ENCODE data around the gene NEUROG2.

The NEUROG2 gene

GRCh38 chr4:112521123-112522023 is 5.4 kb upstream of the NEUROG2 start:
- CTCF ChIA-PET = interaction anchor here (1.4 to 5.2 kb wide), 5 partner anchors 10 to 199 kb away, joined by 3 to 37 read pairs (median 18); no protein-coding TSS in a partner anchor
- POLR2A ChIA-PET = no interaction called here
- no peak for TF ChIP-seq CTCF (IDR thresholded peaks at IDR 0.05; ENCODE audit: insufficient read depth, low read length, missing control alignments)
- no peak overlapping the region for H3K4me3 ChIP-seq (ENCODE audit: low read depth, low read length)
- no peak for DNase-seq (ENCODE audit: low read depth, low spot score)

GRCh38 chr4:112520598-112521122 is 4.7 kb upstream of the NEUROG2 start:
- no peak for TF ChIP-seq CTCF (IDR thresholded peaks at IDR 0.05; ENCODE audit: insufficient read depth, low read length, missing control alignments)
- POLR2A ChIA-PET = no interaction called here
- CTCF ChIA-PET = interaction anchor here (1.1 to 5.2 kb wide), 3 partner anchors 25 to 198 kb away, joined by 3 to 37 read pairs (median 6); no protein-coding TSS in a partner anchor
- no peak for DNase-seq (ENCODE audit: low read depth, low spot score)
- H3K4me3 ChIP-seq (ENCODE audit: low read depth, low read length) = no peak overlapping the region

- H3K4me3 ChIP-seq (ENCODE audit: low read depth, low read length) = no peak overlapping the region
- POLR2A ChIA-PET = no interaction called here
- CTCF ChIA-PET = interaction anchor here (1.1 kb wide), 1 partner anchor 198 kb away, joined by 3 read pairs; no protein-coding TSS in a partner anchor
- DNase-seq (ENCODE audit: low read depth, low spot score) = no peak
- TF ChIP-seq CTCF (IDR thresholded peaks at IDR 0.05; ENCODE audit: insufficient read depth, low read length, missing control alignments) = no peak
These were observed 4.0 kb upstream of the NEUROG2 start for GRCh38 chr4:112519689-112520597.

- POLR2A ChIA-PET = no interaction called here
- DNase-seq (ENCODE audit: low read depth, low spot score) = no peak
These were observed 2.7 kb upstream of the NEUROG2 start for GRCh38 chr4:112518675-112519074.

GRCh38 chr4:112517911-112518310 is 1.9 kb upstream of the NEUROG2 start:
- POLR2A ChIA-PET = no interaction called here
- TF ChIP-seq CTCF (IDR thresholded peaks at IDR 0.05; ENCODE audit: insufficient read depth, low read length, missing control alignments) = no peak
- CTCF ChIA-PET = no interaction called here
- H3K4me3 ChIP-seq (ENCODE audit: low read depth, low read length) = no peak overlapping the region
- no peak for DNase-seq (ENCODE audit: low read depth, low spot score)

More at GRCh38 chr4:112518675-112519074, 2.7 kb upstream of the NEUROG2 start:
- CTCF ChIA-PET = no interaction called here
- no peak overlapping the region for H3K4me3 ChIP-seq (ENCODE audit: low read depth, low read length)
- TF ChIP-seq CTCF (IDR thresholded peaks at IDR 0.05; ENCODE audit: insufficient read depth, low read length, missing control alignments) = no peak

All from AG04449 (cell line).